ENCODE results near the gene KCNH5.

KCNH5 gene

DNA sequence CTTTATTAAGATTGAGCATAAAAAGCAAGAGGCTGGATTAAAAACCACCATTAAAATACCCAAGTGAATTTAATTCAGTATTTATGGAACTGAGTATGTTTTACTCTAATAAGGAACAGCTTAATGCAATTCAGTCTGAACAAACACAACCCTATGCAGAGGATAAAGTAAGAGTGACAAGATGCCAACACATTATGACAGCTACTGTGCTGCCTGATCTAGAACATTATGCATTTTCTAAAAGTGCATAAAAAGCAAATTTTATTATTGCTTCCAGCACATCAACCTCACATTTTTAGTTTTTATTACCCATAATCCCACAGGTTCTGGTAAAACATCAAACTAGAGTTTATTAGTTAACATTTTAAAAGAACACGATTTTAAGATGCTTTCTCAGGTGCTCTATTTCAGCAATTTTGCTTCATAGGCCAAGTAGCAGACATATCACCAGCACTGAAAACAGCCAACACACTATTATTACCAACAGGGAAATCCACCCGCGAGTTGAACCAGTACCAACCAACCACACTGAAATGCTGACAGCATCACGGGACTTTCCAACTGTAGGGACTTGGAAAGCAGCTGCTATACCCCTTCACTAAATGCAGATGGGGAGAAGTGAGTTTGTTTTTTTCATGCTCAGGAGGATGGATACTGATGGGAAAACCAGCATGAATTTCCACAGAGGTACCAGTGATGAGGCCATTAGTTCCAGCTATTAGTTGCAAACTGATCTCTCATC, 372.1 kb downstream of the KCNH5 start:
- DNase-seq (ENCODE audit: low read depth): no peak

DNA sequence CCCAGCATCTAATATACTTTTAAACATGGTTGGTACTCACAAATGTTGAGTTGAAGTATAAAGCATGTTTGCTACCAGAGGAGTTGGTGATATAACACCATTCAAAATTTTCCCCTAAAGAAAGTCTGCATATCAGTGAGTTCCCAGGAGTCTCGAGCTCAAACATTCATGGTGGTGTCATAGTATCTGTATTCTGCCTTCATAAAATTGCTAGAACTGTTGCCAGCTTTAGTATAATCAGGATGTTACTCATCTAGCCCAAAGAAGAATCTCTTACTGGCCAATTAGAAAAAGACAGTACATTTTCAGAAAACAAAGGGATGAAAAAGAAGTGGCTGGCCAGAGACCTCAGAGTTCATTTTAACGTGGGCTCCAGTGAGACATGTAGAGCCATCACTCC, 374.7 kb downstream of the KCNH5 start:
- no peak for DNase-seq (ENCODE audit: low read depth)

DNA sequence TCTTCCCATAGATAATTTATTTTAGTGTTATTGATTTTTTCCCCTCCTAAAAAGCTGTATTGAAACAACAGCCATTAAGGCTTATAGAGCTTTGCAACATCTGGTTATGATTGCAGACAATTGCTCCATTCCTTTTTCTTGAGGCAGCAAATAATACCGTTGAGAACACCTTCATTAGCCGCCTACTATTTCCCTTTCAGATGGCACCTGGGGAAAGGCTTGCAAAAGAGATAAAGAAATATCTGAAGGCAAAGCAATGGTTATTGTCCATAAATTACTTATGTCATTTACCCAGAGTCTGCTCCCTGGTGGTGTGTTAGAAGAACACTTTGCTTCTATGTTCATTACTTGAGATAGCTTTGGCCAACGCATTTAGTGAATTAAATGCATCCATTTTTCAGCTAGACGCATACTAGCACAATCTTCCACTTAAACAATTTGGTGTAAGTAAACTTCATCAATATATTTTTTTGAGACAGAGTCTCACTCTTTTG, 377.8 kb downstream of the KCNH5 start:
- DNase-seq (ENCODE audit: low read depth): no peak

DNA sequence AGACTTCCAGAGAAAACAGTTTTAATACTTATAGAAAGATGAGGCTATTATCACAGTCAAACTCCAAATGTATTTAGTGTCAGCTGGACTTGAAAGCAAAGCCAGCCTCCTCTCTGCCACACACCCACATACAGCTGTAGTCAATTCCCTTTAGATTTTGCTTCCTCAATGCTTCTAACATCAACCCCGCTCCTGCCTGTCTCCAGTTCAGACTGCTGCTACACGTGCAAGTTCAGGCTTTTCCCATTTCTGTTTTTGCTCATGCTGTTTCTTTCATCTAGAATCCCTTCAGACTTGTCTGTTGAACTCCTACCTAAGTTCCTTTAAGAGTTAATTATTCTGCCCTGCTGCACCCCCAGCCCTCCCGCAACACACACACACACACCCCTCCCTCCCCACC, 380.0 kb downstream of the KCNH5 start:
- DNase-seq (ENCODE audit: low read depth): no peak

DNA sequence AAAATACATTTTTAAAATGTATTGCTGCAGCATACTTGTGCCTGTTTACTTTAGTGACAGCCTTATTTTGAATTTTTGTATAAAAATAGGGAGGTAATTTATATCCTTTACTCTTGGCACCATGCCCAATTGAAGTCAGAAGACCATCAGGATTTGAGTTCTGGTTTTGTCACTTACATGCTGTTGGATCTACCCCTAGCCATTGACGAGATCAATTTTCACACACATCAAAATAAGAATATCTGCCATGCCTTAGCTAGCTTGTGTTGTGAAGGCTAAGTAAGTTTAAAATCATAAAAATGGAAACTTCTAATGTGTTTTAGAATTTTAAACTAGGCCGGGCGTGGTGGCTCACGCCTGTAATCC, 381.8 kb downstream of the KCNH5 start:
- no peak for DNase-seq (ENCODE audit: low read depth)

DNA sequence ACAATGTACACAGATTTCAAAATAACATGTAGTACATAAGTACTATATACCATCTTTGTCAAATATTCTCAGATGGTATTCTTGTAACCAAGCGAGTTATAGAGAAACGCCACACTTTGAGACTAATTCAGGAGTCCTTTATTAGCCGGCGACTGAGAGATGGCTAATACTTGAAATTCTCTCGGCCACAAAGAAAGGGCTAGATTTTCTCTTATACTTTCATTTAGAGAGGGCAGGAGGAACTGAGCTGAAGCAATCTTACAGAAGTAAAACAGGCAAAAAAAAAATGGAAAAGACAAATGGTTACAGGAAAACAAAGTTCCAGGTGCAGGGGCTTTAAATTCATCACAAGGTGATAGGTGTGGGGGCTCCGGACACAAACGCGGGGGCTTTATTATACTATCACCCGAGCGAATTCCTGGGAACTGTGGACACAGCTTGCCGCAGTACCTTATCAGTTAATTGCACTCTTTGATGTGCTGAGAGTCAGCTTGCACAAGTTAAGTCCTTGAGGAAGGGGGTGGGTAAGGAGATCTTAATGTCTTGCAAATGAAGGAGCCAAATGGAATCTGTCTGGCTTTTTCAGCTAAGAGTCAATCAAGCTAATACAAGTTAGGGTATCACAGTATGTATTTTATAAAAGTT, 382.3 kb downstream of the KCNH5 start:
- DNase-seq (ENCODE audit: low read depth): no peak

DNA sequence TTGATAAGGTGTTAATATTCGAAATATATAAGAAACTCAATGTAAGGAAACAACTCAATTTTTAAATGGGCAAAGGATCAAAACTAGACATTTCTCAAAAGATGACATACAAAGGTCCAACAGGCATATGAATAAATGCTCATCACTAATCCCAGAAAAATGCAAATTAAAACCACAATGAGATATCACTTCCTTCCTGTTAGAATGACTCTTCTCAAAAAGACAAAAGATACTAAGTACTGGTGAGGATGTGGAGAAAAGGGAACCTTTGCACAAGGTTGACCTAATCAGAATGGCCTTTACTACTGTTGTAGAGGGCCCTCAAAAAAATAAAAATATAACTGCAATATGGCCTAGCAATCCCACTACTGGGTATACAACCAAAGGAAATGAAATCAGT, 383.4 kb downstream of the KCNH5 start:
- DNase-seq (ENCODE audit: low read depth): no peak

DNA sequence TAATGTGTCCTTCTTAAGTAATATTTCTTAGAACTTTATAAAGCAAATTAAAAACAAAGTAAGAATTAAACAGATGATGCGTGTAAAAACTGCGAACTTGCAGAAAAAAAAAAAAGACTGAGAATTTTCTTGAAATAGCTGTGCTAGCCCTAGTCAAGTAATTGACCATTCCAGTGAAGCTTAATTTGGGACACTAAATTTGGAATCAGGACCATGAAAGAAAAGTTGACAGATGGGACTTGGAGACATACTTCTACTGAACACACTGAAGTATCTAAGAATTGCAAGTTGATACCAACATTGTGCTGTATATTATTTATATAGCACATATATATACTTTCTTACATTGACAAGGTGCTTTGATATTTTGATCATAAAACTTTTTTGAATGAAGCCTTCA, 386.6 kb downstream of the KCNH5 start:
- DNase-seq (ENCODE audit: low read depth): no peak

DNA sequence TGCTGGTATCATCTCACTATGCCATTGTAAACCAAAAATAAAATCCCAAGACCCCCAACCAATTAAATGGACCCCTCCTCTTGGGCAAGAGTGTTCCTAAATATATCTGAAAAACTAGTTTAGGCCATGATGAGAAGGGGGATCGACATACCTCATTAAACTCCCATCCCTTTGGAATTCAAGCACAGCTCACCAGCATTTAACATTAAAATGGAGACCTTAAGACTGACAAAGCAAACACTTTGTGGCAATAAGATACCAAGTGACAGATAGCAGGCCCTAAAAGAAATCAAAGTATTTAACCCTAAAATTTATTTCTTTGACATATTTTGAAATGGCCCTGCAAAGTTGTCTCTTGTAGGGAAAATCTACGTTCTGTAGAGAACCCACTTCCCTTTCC, 387.9 kb downstream of the KCNH5 start:
- DNase-seq (ENCODE audit: low read depth): no peak

DNA sequence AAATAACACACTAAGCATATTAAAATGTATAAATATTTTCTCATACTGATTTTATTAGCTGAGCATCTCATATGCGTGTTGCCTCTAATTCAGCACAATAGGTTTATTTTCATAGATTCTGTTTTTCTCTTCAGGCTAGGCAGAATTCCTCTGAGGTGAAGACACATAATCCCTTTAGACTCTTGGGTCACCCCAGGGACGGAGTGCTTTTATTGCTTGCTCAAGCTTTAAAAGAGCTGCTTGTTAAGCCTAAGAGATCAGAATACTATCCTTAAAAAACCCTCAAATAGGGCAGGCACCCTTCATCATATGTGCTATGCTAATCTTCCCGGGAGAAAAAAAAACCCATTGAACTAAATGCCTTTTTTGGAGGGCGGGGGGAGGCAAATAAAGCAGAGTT, 390.1 kb downstream of the KCNH5 start:
- no peak for DNase-seq (ENCODE audit: low read depth)

DNA sequence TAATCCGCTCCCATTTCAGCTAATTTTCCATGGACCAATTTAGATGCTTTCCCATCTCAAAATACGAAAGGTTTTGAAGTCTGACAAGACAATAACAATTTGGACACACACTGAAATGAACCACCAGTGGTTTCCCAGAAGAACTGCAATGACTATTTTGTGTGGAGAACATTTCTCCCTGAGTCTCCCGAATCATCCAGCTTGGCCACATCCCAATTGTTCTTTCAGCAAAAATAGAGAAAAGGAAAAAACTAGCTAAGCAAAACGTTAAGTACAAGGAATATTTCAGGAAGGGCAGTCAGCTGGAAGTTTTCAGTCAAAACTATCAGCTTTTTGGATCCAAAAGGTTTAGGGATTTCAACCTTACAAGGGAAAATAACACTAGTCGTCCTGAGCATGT, 390.6 kb downstream of the KCNH5 start:
- DNase-seq (ENCODE audit: low read depth): no peak

Data from activated gamma-delta T cell treated with anti-CD3 and anti-CD28 coated beads, Interleukin-2, amount 50 U/mL, for 16 hours (primary cell).